GM12801 (cell line): ENCODE results near the gene MESP1.

Experiments
- CTCF ChIP-seq: IDR thresholded peaks from one replicate; pipeline ENCODE4 v1.5.1; 2011; ENCODE audit warnings: control low read depth; ENCODE audit not compliant: insufficient read length; ENCODE audit errors: extremely low read depth

MESP1 gene

DNA sequence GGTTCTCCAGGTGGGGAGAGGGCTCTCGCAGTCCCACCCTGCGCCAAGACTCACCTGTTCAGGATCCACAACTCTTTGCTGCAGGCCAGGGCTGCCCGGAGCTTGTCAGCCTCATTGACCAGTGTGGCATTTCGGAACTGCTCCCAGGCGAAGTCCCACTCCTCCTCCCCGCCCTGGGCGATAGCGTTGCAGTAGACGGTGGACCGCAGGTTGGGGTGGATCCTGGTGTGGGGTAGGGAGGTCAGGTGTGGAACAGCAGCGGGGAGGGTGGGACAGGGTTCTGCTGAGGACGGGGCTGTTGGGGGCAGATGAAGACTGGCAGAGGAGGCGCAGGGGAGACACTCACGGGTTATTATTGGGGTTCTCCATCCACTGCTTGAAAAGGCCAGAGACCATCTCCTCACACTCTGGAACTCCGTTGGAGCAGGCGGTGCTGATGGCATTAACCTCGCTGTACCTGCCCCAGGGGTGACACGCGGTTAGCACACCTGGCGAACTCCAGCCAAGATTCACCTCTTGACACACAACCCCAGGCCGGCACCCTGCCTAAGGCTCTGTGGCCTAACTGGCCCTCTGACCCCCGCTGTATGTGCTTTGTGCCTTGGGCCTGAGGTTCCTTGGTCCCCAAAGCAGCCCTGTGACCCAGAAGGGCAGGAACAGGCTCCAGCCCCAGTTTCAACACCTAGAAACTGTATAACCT is 41.2 kb upstream of the MESP1 start:
- TF ChIP-seq CTCF = no peak

DNA sequence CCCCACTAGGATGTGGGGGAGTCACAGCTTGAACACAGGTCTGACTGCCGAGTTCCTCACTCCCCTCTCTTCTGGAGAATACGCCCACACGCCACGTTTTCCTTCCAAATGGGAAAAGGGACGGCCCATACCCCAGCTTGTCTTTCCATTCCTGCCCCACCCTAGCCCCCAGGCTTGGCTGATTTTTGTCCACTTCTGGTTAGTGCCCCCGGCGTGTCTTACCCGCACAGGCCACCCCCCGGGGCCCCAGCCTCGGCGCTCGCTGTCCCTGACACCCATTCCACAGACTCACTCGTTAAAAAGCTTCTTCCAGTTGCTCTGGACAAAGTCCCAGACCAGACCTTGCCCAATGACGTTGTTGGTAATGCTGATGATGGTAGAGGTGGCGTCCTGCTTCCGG is 39.6 kb upstream of the MESP1 start:
- TF ChIP-seq CTCF = no peak

DNA sequence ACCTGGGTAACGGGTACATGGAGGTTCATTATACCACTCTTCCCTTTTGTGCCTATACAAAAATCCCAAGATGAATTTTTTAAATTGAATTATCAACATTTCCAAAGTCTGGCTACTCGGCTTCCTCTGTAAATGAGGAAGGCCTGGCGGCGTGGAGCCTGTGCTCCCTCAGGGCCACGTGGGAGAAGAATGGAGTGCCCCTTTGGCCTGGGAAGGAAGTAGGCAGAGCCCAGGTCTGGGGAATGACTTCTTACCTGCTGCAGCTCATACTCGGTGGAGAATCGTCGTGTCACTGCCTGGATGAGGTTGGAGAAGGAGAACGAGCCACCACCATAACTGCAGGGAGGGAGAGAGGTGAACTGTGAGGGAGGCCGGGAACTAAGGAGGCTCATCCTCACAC is 39.2 kb upstream of the MESP1 start:
- no peak for TF ChIP-seq CTCF

GRCh38 chr15:89787944-89788343 is 36.9 kb upstream of the MESP1 start:
- no peak for TF ChIP-seq CTCF

DNA sequence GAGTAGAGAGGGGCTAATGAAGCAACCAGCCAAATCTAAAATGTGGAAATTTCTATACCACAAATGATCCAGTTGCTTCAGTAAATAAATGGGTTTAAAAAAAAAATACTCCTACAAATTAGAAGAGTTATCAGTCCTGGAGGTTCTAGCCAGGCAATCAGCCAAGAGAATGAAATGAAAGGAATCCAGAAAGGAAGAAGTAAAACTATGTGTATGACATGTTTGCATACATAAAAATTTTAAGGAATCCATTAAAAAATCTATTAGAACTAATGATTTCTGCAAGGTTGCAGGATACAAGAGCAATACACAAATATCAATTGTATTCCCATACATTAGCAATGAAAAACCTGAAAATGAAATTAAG is 34.7 kb upstream of the MESP1 start:
- TF ChIP-seq CTCF = no peak

DNA sequence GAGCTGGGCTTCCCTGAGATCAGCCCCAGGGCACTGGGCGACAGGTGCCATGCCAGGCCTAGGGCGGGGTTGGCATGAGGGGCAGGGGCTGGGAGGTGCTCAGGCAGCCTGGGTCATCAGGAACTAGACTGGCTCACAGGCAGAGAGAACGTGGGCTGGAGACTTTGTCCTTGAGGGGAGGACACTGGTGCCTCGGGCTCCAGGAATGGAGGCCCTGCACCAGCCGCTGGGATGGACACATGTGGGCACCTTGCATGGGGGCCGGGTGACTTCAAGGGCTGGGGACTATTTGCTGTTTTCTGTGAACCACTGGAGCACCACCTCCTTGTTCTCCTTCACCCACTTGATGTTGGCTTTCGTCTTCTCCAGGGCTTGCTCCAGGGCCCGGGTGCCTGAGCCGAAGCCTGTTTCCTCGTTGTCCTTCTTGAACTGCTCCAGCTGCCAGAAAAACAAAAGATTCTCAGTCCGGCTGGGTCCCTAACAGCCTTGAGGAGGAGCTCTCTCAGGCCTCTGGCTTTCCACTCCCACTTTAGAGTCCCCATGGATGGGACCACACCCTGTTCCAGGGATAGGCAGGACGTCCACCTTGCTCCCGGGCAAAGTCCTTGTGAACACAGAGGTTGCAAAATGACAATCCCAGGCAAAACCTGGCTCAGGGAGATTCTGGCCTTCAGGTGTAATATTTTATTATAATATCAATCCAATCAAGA is 34.2 kb upstream of the MESP1 start:
- TF ChIP-seq CTCF = no peak

DNA sequence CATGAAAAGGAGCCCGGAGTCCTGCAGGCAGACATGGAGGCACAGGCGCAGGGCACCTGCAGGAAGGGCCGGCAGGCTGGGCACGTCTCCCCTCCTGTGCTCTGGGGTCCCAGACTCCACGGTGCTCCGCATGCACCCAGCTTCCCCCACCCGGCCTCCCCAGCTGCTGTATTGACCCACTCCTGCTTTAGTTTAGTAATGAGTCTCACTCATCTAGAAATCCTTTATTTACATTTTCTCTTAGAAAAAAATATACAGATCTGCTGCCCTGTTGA is 33.6 kb upstream of the MESP1 start:
- no peak for TF ChIP-seq CTCF
